ENCODE measurements around the gene UROS.

UROS gene

GRCh38 chr10:125836746-125837145, 13.7 kb upstream of the UROS start:
- no peak for DNase-seq (ENCODE audit: low read depth)

GRCh38 chr10:125828311-125828710, 5.3 kb upstream of the UROS start:
- no peak for DNase-seq (ENCODE audit: low read depth)

GRCh38 chr10:125827133-125827532, 4.1 kb upstream of the UROS start:
- no peak for DNase-seq (ENCODE audit: low read depth)

GRCh38 chr10:125824736-125825135, 1.7 kb upstream of the UROS start:
- no peak for DNase-seq (ENCODE audit: low read depth)

GRCh38 chr10:125823663-125824251, 699 bp upstream of the UROS start:
- no peak for DNase-seq (ENCODE audit: low read depth)

- DNase-seq (ENCODE audit: low read depth): no peak
These were observed 2.4 kb downstream of the UROS start for GRCh38 chr10:125820701-125821100.

- no peak for DNase-seq (ENCODE audit: low read depth)
These were observed 5.6 kb downstream of the UROS start for GRCh38 chr10:125817337-125817946.

- DNase-seq (ENCODE audit: low read depth): no peak
These were observed 6.5 kb downstream of the UROS start for GRCh38 chr10:125816548-125816947.

GRCh38 chr10:125815764-125816163, 7.3 kb downstream of the UROS start:
- no peak for DNase-seq (ENCODE audit: low read depth)

GRCh38 chr10:125812128-125812750, 10.8 kb downstream of the UROS start:
- no peak for DNase-seq (ENCODE audit: low read depth)

- no peak for DNase-seq (ENCODE audit: low read depth)
These were observed 11.8 kb downstream of the UROS start for GRCh38 chr10:125811251-125811650.

GRCh38 chr10:125808047-125808446, 15.0 kb downstream of the UROS start:
- no peak for DNase-seq (ENCODE audit: low read depth)

GRCh38 chr10:125802739-125803138, 20.3 kb downstream of the UROS start:
- DNase-seq (ENCODE audit: low read depth): no peak

GRCh38 chr10:125802131-125802530, 20.9 kb downstream of the UROS start:
- no peak for DNase-seq (ENCODE audit: low read depth)

- DNase-seq (ENCODE audit: low read depth): no peak
These were observed 21.5 kb downstream of the UROS start for GRCh38 chr10:125801574-125801973.

- DNase-seq (ENCODE audit: low read depth): no peak
These were observed 23.4 kb downstream of the UROS start for GRCh38 chr10:125799451-125800182.

GRCh38 chr10:125797994-125798662, 24.9 kb downstream of the UROS start:
- DNase-seq (ENCODE audit: low read depth): no peak

- no peak for DNase-seq (ENCODE audit: low read depth)
These were observed 25.6 kb downstream of the UROS start for GRCh38 chr10:125797424-125797823.

- DNase-seq (ENCODE audit: low read depth): no peak
These were observed 27.3 kb downstream of the UROS start for GRCh38 chr10:125795637-125796190.

- no peak for DNase-seq (ENCODE audit: low read depth)
These were observed 27.9 kb downstream of the UROS start for GRCh38 chr10:125795128-125795527.

GRCh38 chr10:125792342-125793300, 30.4 kb downstream of the UROS start:
- DNase-seq (ENCODE audit: low read depth): no peak
